ENCODE measurements around the gene PTGER1. TPM values are rescaled to one million over a fixed set of nuclear protein-coding genes. Genes with fewer than 3 reads are reported as not detected.

Gene PTGER1
- total and polyA plus RNA-seq, 2 donors (not counting 1 experiment from before 2014, with no cell fraction given): 2.3 to 9.7 TPM

- Histone ChIP-seq H3K79me2 (ENCODE audit: control insufficient read depth, insufficient read depth, low read length) (peaks cover 15% of the 10 kb centered on the region), H3K4me2 (ENCODE audit: extremely low read depth, insufficient read depth, low read length) (peak overlapping the region; percentile 21), H3K4me3 (replicated peaks in 1 of 4; ENCODE audit: control extremely low read depth in 1 of 4, insufficient read depth in 1 of 4, low read depth in 3 of 4, low read length in 4 of 4) (peak overlapping the region in 2 of 4 experiments; percentile 8 to 38), H3K4me1 (ENCODE audit: control insufficient read depth, extremely low read depth, insufficient read depth, low read length) (peaks cover 34% of the 10 kb centered on the region), H4K20me1 (ENCODE audit: control insufficient read depth, extremely low read depth, insufficient read depth, low read length) (no peaks in the 10 kb centered on the region), H3K36me3 (ENCODE audit: control insufficient read depth, insufficient read depth, low read length) (peaks cover 13% of the 10 kb centered on the region), H3K9me3 (ENCODE audit: control insufficient read depth, insufficient read depth, low read depth, low read length) (no peaks in the 10 kb centered on the region), H3K9ac (ENCODE audit: insufficient read depth, low read length) (no peak overlapping the region), H3K27ac (ENCODE audit: insufficient read depth, low read length) (peak overlapping the region; percentile 73), H3K27me3 (ENCODE audit: control insufficient read depth, insufficient read depth, low read length) (no peaks in the 10 kb centered on the region), H2AFZ (ENCODE audit: low read length) (no peak overlapping the region)
- TF ChIP-seq EZH2 (IDR thresholded peaks at IDR 0.05; ENCODE audit: low read length, missing control alignments): no peak
- TF ChIP-seq, protein P1, sequence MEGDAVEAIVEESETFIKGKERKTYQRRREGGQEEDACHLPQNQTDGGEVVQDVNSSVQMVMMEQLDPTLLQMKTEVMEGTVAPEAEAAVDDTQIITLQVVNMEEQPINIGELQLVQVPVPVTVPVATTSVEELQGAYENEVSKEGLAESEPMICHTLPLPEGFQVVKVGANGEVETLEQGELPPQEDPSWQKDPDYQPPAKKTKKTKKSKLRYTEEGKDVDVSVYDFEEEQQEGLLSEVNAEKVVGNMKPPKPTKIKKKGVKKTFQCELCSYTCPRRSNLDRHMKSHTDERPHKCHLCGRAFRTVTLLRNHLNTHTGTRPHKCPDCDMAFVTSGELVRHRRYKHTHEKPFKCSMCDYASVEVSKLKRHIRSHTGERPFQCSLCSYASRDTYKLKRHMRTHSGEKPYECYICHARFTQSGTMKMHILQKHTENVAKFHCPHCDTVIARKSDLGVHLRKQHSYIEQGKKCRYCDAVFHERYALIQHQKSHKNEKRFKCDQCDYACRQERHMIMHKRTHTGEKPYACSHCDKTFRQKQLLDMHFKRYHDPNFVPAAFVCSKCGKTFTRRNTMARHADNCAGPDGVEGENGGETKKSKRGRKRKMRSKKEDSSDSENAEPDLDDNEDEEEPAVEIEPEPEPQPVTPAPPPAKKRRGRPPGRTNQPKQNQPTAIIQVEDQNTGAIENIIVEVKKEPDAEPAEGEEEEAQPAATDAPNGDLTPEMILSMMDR (conservative IDR thresholded peaks at IDR 0.05 in 1 of 2, IDR thresholded peaks at IDR 0.05 in 1 of 2; ENCODE audit: low read depth in 1 of 2, low read length in 2 of 2): no peak
- DNase-seq (ENCODE audit: low read depth in 2 of 2): peak; percentile 71 to 90
These were observed 35.4 kb upstream of the PTGER1 start for GRCh38 chr19:14510311-14511228.

- Histone ChIP-seq H3K27ac (ENCODE audit: insufficient read depth, low read length) (peak overlapping the region; percentile 91), H2AFZ (ENCODE audit: low read length) (no peak overlapping the region), H3K27me3 (ENCODE audit: control insufficient read depth, insufficient read depth, low read length) (no peaks in the 10 kb centered on the region), H3K9ac (ENCODE audit: insufficient read depth, low read length) (peak overlapping the region; percentile 39), H4K20me1 (ENCODE audit: control insufficient read depth, extremely low read depth, insufficient read depth, low read length) (no peaks in the 10 kb centered on the region), H3K36me3 (ENCODE audit: control insufficient read depth, insufficient read depth, low read length) (no peaks in the 10 kb centered on the region), H3K4me1 (ENCODE audit: control insufficient read depth, extremely low read depth, insufficient read depth, low read length) (peaks cover 25% of the 10 kb centered on the region), H3K9me3 (ENCODE audit: control insufficient read depth, insufficient read depth, low read depth, low read length) (no peaks in the 10 kb centered on the region), H3K4me2 (ENCODE audit: extremely low read depth, insufficient read depth, low read length) (peak overlapping the region; percentile 40), H3K4me3 (replicated peaks in 1 of 4; ENCODE audit: control extremely low read depth in 1 of 4, insufficient read depth in 1 of 4, low read depth in 3 of 4, low read length in 4 of 4) (no peak overlapping the region), H3K79me2 (ENCODE audit: control insufficient read depth, insufficient read depth, low read length) (no peaks in the 10 kb centered on the region)
- DNase-seq (ENCODE audit: low read depth in 2 of 2): peak; percentile 41 to 74
- TF ChIP-seq, protein P1 (conservative IDR thresholded peaks at IDR 0.05 in 1 of 2, IDR thresholded peaks at IDR 0.05 in 1 of 2; ENCODE audit: low read depth in 1 of 2, low read length in 2 of 2): no peak
These were observed 32.8 kb upstream of the PTGER1 start for GRCh38 chr19:14507704-14508542.
